Stomach (tissue), 9 donors: ENCODE measurements around the gene SLU7. TPM values are rescaled to one million over a fixed set of nuclear protein-coding genes. Genes with fewer than 3 reads are reported as not detected.

Experiments
- DNase-seq, 2 donors: peaks; one replicate each; pipeline versions ENCODE4 v3.0.0 to v3.0.0-alpha.2; 2013 to 2019
- H3K27ac ChIP-seq, 5 donors: fragments of 200-600 bp in 4 of 5; sonication (generic) in 4 of 5; one replicate each; pipeline ENCODE4 v1.5.1; 2013 to 2019; ENCODE audit warnings: mild to moderate bottlenecking in 1 of 5, moderate library complexity in 1 of 5
- H3K27me3 ChIP-seq, 3 donors: fragments of 200-600 bp; sonication (generic); one replicate each; pipeline ENCODE4 v1.5.1; 2017 to 2019; ENCODE audit warnings: mixed run types in 1 of 3
- H3K36me3 ChIP-seq, 4 donors: fragments of 200-600 bp; sonication (generic); 1 replicate in 3 of 4; 2 replicates in 1 of 4; pipeline ENCODE4 v1.5.1; 2016 to 2019
- H3K4me1 ChIP-seq, 4 donors: fragments of 200-600 bp; sonication (generic); one replicate each; pipeline ENCODE4 v1.5.1; 2016 to 2019
- H3K4me3 ChIP-seq, 4 donors: fragments of 200-600 bp; sonication (generic) in 3 of 4; one replicate each; pipeline ENCODE4 v1.5.1; 2016 to 2019; ENCODE audit warnings: mild to moderate bottlenecking in 1 of 4
- H3K9me3 ChIP-seq, 4 donors: fragments of 200-600 bp; sonication (generic); one replicate each; pipeline ENCODE4 v1.5.1; 2016 to 2019
- CTCF ChIP-seq, 7 experiments: fragments of 450-650 bp in 4 of 7; fragments of 200-600 bp in 3 of 7; sonication (generic) in 3 of 7; IDR thresholded peaks; one replicate each; pipeline ENCODE4 v1.5.1; 2016 to 2019; ENCODE audit warnings: antibody characterized with exemption in 7 of 7, control low read depth in 2 of 7, mild to moderate bottlenecking in 1 of 7
- EP300 ChIP-seq: sonication (generic); formaldehyde crosslinking; IDR thresholded peaks from one replicate; pipeline ENCODE4 v1.6.1; 2017; ENCODE audit warnings: antibody characterized with exemption
- POLR2A ChIP-seq, 4 donors: fragments of 450-650 bp; IDR thresholded peaks; one replicate each; pipeline ENCODE4 v1.6.1; 2016; ENCODE audit warnings: antibody characterized with exemption in 4 of 4, control low read depth in 2 of 4, mild to moderate bottlenecking in 1 of 4, moderate library complexity in 1 of 4
- POLR2AphosphoS5 ChIP-seq, 3 donors: sonication (generic); formaldehyde crosslinking; IDR thresholded peaks; one replicate each; pipeline ENCODE4 v1.6.1; 2016; ENCODE audit warnings: antibody characterized with exemption in 3 of 3
- WGBS, 5 donors: extraction: QIAGEN DNeasy Blood & Tissue Kit in 3 of 5; methylation state at CpG; one replicate each; pipeline versions ENCODE4 v1.1.5 to v1.1.7; 2013 to 2018; 5-methylcytosine and 5-hydroxymethylcytosine counted together
- intact Hi-C: fragments of 100-400 bp; cut with DNase I; formaldehyde crosslinking; loops from one replicate; pipeline ENCODE4 v1.15.1; 2023; ENCODE audit warnings: low total_unique reads
- polyA plus RNA-seq, 3 donors: library from polyadenylated mRNA; stranded (reverse); fragments of 200-250 nt; gene quantifications; one replicate each; pipeline ENCODE4 v1.2.3, GENCODE V29; 2013
- total RNA-seq, 5 donors: library from RNA; depleted of rRNA; stranded (reverse); fragments of >200 nt; gene quantifications; one replicate each; pipeline versions ENCODE4 v1.1.0 to v1.2.3, GENCODE V29; 2014 to 2016
- donor health status: healthy with polysubstance abuse.
- donor health status: Bipolar disorder and iron deficiency.
- donor health status: healthy.

Gene SLU7
- total and polyA plus RNA-seq, 8 donors = 26.3 to 66.8 (median 31.3) TPM

- no peaks in the 10 kb centered on the region for H3K36me3 ChIP-seq
- no peaks in the 10 kb centered on the region for H3K4me1 ChIP-seq
- intact Hi-C loops = no loop called here
- no peak overlapping the region for H3K4me3 ChIP-seq
- no peaks in the 10 kb centered on the region for H3K9me3 ChIP-seq
- no peak for DNase-seq
- no peak for TF ChIP-seq EP300
- no peak overlapping the region for H3K27ac ChIP-seq
- H3K27me3 ChIP-seq = peaks cover 0 to 12% (median 0%) of the 10 kb centered on the region in 3 donors
- 81 to 88% (median 86%) methylated on average over 8 of the region's 8 CpGs for WGBS, 5 donors
These were observed 40.2 kb upstream of the SLU7 start for GRCh38 chr5:160458806-160459800.

- Histone ChIP-seq H3K27me3 (peaks cover 0 to 12% (median 0%) of the 10 kb centered on the region in 3 donors), H3K4me3 (no peak overlapping the region), H3K27ac (no peak overlapping the region), H3K36me3 (no peaks in the 10 kb centered on the region), H3K4me1 (peaks cover 0 to 8% (median 0%) of the 10 kb centered on the region in 4 donors), H3K9me3 (no peaks in the 10 kb centered on the region)
- intact Hi-C loops = no loop called here
- TF ChIP-seq POLR2A (IDR thresholded peaks at IDR 0.05) (no peak), EP300 (no peak), CTCF (IDR thresholded peaks at IDR 0.05) (no peak), POLR2AphosphoS5 (IDR thresholded peaks at IDR 0.05) (no peak)
- DNase-seq = no peak
- 88 to 91% (median 89%) methylated on average over 5 of the region's 5 CpGs for WGBS, 5 donors
These were observed 38.4 kb upstream of the SLU7 start for GRCh38 chr5:160457252-160457651.

- Histone ChIP-seq H3K27ac (no peak overlapping the region), H3K9me3 (no peaks in the 10 kb centered on the region), H3K27me3 (peaks cover 0 to 12% (median 0%) of the 10 kb centered on the region in 3 donors), H3K4me1 (peaks cover 0 to 11% (median 0%) of the 10 kb centered on the region in 4 donors), H3K4me3 (no peak overlapping the region), H3K36me3 (no peaks in the 10 kb centered on the region)
- intact Hi-C loops = no loop called here
- 82 to 89% (median 85%) methylated on average over 9 of the region's 9 CpGs for WGBS, 5 donors
- no peak for DNase-seq
- no peak for TF ChIP-seq EP300
These were observed 37.7 kb upstream of the SLU7 start for GRCh38 chr5:160456480-160457177.

GRCh38 chr5:160455600-160455999 lies 36.7 kb upstream of the SLU7 start:
- H3K4me3 ChIP-seq = no peak overlapping the region
- H3K27ac ChIP-seq = no peak overlapping the region
- no peaks in the 10 kb centered on the region for H3K36me3 ChIP-seq
- 76 to 93% (median 84%) methylated on average over 4 of the region's 4 CpGs for WGBS, 5 donors
- TF ChIP-seq POLR2AphosphoS5 (IDR thresholded peaks at IDR 0.05) (no peak), POLR2A (IDR thresholded peaks at IDR 0.05) (no peak), CTCF (IDR thresholded peaks at IDR 0.05) (no peak), EP300 (no peak)
- H3K9me3 ChIP-seq = no peaks in the 10 kb centered on the region
- peaks cover 0 to 11% (median 0%) of the 10 kb centered on the region in 4 donors for H3K4me1 ChIP-seq
- intact Hi-C loops = no loop called here
- H3K27me3 ChIP-seq = peaks cover 0 to 12% (median 0%) of the 10 kb centered on the region in 3 donors
- no peak for DNase-seq

GRCh38 chr5:160453751-160454150 lies 34.9 kb upstream of the SLU7 start:
- no peak for TF ChIP-seq POLR2AphosphoS5 (IDR thresholded peaks at IDR 0.05)
- no peak for TF ChIP-seq POLR2A (IDR thresholded peaks at IDR 0.05)
- Histone ChIP-seq H3K4me3 (no peak overlapping the region), H3K4me1 (peaks cover 0 to 11% (median 0%) of the 10 kb centered on the region in 4 donors), H3K36me3 (no peaks in the 10 kb centered on the region), H3K27me3 (peaks cover 0 to 12% (median 0%) of the 10 kb centered on the region in 3 donors), H3K27ac (no peak overlapping the region), H3K9me3 (no peaks in the 10 kb centered on the region)
- 63 to 87% (median 75%) methylated on average over 1 of the region's 1 CpG for WGBS, 5 donors
- DNase-seq = no peak
- intact Hi-C loops = no loop called here
